Activated CD4-positive, alpha-beta T cell treated with anti-CD3 and anti-CD28 coated beads, Interleukin-2, amount 50 U/mL, for 4 hours (primary cell): ENCODE results near the gene RPRD1A.
"Not testable (repeated sequence)": the region's sequence is repeated elsewhere in the genome, so short reads cannot be mapped to it uniquely, and the experiment has no call there.

ENCODE experiments used
- DNase-seq, 2 experiments: peaks; one replicate each; pipeline ENCODE4 v3.0.0-alpha.2; 2020

The RPRD1A gene

DNA sequence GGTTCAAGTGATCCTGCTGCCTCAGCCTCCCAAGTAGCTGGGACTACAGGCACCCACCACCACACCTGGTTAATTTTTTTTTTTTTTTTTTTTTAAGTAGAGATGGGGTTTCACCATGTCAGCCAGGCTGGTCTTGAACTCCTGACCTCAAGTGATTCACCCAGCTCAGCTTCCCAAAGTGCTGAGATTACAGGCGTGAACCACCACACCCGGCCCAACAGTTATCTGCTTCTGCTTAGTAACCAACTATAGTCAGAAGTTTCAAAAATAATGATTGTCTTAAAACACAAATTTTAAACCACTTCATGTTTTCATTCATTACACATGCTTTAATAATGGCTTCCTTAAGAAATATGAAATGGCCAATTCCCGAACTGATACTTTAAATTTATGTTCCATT is 43.1 kb downstream of the RPRD1A start:
- not testable (repeated sequence) for DNase-seq

DNA sequence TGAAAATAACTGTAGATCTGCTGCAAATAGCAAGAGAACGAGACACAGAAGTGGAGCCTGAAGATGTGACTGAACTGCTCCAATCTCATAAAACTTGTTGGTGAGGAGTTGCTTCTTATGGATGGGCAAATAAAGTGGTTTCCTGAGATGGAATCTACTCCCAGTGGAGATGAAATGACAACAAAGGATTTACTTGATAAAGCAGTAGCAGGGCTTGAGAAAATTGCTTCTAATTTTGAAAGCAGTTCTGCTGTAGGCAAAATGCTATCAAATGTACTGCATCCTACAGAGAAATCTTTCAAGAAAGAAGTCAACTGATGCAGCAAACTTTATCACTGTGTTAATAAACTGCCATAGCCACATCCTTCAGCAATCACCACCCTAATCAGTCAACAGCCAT is 44.0 kb downstream of the RPRD1A start:
- DNase-seq, result no peak

DNA sequence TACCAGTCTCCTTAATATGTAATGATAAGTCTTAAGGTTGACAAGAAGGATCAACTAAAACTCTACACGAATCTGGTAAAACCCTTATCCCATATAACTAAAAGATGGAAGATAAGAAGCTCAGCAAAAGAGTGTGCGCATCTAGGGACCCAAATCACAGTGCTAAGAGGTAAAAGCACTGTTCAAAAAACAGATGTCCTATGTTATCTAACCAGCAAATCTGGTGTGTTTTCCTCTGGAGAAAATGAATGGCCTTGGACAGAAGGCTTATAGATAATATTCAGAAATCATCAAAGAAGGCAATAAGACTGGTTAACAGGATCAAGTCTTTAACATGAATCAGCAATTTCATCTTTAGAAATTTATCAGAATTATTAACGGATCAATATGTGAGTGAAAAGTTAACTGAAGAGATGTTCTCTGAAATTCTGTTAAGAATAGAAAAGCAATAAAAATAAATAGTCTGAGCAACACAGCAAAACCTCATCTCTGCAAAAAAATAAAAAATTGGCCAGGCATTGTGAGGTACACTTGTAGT is 47.1 kb downstream of the RPRD1A start:
- DNase-seq, result no peak

DNA sequence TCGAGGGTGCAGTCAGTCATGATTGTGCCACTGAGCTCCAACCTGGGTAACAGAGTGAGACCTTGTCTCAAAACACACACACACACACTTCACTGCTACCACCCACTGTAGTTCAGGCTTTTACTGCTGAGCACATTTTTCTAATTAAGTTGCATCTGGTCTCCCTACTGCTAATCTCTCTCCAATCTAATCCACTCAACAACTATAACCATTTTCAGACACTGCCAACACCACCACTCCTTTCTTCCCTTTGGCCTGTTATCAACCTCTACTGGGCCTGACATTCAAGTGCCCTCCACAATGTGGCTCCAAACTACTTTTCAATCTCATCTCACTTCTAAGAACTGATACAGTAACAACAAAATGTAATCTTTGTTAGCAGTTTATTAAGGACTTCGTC is 50.1 kb downstream of the RPRD1A start:
- DNase-seq, result no peak

DNA sequence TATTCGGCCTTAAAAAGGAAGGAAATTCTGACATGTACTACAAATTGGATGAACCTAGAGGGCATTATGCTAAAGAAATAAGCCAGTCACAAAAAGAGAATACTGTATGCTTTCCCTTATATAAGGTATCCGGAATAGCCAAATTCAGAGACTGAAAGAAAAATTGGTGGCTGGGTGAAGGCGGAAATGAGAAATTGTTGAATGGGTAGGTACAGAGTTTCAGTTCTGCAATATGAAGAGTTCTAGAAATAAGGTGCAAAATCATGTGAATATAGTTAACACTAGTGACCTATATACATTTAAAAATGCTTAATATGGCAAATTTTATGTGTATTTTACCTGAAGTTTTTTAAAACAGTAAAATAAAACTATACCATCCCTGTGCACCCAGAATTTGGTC is 51.7 kb downstream of the RPRD1A start:
- no peak for DNase-seq

DNA sequence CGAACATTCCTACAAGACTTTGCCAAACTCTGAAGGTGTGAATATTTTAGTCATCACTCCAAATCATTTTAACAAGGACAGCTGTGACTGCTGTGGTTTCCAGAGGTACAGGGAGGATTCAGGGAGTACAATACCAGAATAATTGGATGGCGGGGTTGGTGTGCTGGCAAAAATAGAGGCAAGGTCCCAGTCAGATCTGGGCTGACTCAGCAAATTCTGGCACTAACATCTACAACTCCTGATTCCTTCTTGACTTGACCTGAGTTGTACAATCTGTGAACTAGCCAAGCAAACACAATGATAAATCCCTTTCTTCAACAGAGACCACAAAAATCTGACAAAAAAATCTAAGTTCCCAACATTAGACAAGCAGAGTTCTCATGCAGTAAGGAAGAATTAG is 54.5 kb downstream of the RPRD1A start:
- DNase-seq, result no peak

DNA sequence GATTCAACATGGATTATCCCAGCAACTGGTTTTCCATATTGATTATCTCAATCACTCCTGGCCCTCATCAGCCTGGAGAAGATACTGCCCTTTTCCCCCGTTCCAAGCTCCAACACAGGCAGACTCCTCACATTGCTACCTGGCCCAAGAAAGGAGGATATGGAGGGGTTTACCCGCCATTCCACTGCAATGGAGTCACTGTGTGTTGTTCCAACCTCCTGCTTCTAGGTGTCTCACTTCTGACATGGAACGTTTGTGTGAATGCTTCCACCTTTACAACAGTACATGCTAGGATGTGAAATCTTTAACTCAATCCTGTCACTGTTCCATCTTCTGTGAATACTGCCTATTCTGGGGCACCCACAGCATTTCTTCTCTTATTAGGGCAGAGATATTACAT is 58.1 kb downstream of the RPRD1A start:
- no peak for DNase-seq

DNA sequence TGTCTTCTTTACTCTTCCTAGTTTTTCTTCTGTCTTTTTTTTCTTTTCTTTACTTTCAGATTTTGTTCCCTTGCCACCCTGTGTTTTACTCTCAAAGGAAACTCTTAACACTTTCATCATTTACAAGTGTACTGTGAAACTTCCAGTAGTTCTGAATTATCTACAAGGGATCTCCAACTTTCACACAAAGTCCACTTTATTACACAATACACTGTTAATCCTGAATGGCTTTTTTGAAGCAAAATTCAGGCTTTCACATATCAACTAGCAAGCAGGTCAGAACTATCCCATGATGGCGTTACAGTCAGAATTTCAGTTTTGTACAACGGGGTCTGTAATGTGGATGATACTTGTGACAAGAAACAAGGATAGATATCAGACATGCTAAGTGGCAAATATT is 60.4 kb downstream of the RPRD1A start:
- DNase-seq, result no peak

DNA sequence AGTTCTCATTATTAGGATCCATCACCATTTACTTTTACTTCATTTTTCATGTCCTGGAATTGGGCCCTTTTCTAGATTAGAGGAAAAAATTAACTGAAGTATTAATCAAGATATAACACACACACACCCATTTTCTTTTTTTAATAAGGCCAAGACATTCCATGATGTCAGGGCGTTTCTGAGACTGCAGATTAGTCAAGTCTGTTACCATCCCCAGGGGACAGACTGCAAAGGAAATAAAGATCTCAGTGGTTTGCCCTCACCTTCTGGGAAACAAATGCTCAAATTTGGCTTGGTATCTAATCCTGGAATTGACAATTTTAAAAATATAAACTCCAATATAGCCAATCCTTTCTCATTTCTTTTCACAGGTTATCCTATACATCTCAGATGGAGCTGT is 67.4 kb downstream of the RPRD1A start:
- DNase-seq, result no peak

DNA sequence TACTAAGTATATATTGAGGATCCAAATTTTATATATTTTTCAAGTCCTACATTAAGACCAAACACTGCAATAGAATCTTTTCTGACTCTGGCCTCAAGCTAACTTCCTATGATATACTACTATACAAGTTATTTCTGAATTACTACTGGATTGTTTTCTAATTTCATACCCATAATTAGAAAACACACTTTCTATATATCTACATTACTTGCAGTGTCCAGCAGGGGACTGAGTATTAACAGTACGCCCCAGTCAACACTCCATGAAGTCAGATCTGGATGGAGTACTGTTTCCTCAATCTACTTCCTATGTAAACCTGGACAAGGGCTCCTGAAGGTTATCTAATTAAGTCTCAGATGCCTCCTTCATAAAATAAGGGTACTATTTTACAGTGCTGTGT is 68.4 kb downstream of the RPRD1A start:
- no peak for DNase-seq

DNA sequence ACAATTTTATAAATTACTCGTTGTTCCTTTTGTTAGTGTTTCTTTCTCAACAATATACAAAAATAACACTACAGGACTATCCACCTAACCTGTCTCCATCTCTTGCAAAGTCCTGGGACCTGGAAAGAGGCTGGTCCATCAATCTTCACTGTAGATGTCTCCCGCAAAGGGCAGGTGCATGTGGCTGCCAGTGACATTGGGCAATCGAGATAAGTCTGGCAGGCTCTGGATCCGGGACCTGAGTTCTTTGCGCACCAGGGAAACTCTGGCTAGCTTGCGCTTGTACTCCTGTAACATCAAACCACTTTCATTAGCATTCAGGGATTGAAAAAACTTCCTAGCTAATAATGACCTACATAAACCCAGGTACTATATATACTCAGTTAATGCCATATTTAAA is 74.3 kb downstream of the RPRD1A start:
- DNase-seq, result no peak

DNA sequence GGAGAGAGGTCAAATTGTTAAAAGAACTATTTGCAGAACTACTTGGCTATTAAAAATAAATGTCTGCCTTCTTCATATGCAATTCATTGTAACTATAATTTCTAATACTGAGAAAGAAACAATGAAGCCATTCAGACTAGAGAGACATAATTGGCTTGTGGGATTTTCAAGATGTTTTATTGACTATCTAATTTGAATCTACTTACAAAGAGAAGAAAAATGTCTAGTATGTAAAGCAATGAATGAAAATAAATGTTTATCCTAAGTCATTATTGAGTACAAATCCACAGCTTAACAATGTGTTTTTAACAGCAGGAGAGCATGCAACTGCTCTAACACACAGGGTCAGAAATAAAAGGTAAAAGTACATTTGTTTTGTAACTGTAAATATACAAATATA is 75.7 kb downstream of the RPRD1A start:
- DNase-seq, result no peak

DNA sequence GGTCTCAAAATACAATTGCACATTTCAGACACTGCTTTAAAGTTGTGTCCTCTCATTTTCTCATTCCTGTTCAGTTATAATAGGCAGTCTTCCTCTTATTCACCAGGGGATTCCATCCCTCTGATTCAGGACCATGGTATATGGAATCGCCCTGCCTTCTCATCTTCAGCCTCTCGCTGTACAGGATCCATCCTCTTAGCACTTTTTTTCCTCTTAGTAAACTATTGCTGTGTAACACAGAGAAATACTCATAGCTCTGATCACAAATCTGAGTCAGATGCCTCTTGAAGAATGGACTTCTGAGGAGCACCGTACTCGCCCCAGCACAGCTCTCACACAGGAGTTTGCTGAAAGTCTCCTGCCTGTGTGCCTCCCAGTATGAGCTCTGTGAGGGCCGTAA is 83.5 kb downstream of the RPRD1A start:
- no peak for DNase-seq

DNA sequence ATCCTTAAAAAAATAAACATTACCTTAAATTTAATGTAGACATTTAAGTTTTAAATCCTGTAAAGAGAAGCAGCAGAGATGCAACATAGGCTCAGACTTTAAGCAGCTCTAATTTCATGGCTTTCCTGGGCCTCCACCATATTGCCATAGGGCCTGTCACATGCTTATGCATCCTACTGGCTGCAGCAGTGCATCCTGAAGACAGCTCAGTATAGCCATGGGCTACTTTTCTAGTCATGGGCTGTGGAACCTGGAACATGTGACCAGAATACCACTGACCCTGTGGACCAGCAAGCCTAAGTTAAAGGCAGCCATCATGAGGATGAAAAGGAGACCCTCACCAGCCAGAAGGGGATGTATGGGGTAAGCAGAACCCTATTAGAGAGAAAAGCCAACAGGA is 84.2 kb downstream of the RPRD1A start:
- no peak for DNase-seq

DNA sequence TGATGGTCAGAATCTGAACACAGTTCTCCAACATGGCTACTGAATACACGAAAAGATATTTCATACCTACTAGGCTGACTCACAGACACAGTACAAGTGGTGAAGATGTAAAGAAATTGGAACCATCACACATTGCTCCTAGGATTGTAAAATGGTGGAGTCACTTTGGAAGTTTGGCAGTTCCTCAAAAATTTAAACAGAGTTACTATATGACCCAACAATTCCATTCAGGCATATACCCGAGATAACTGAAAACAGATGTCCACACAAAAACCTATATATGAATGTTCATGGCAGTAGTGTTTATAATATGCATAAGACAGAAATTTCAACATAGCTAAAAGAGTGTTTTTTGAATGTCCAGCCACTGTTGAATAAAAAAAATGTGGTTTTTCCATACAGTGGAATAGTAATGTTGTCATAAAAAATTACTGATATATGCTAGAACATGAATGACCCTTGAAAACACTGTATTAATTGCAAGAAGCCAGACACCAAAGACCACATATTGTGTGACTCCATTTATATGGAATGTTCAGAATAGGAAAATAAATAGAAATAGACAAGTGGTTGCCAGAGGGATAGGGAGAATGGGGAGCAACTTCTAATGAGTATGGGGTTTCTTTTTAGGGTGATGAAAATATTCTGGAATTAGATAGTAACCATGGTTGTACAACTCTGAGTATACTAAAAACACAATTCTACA is 84.8 kb downstream of the RPRD1A start:
- DNase-seq, result no peak

DNA sequence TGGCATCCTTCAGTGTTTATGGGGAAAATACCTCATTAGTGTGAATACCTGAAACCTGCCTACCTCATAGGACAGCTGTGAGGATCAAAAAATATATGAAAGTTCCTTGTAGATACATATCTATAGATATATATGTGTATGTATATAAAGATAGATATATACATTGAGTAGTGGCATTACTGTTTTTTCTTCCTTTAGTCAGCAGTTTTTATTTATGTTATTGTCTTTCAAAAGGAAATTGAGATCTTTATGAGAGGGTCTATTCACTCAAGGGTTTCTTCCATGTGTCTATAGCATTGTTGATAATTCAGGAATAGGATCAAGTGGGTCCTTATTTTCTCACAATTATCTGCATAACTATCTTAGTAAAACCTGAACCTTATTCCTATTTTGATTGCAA is 88.2 kb downstream of the RPRD1A start:
- no peak for DNase-seq

DNA sequence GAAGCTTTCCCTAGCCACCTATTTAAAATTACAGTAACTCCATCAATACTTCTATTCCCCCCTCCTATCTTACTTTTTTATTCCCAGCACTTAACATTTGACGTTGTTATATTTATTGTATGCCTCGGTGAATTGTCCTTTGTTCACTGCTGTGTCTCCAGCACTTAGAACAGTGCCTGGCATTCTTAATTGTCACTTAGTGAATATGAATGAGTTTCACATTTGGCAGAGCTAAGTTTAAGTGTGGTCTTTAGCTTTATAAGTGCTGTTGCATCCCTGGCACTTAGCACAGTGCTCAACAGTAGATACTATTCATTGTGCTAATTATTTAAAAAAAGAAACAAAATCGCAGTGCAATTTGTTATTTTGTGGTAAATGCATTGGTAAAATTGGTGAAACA is 93.2 kb downstream of the RPRD1A start:
- no peak for DNase-seq

DNA sequence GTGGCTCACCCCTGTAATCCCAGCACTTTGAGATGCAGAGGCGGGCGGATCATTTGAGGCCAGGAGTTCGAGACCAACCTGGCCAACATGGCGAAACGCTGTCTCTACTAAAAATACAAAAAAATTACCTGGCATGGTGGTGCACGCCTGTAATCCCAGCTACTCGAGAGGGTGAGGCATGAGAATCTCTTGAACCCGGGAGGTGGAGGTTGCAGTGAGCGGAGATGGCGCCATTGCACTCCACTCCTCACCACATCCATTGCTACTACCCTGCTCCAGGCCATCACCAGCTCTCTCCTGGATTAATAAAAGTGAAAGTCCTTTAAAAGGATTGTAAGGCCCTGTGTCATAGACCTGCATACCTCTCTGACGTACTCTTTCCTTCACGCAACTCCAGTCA is 93.7 kb downstream of the RPRD1A start:
- DNase-seq, result no peak

DNA sequence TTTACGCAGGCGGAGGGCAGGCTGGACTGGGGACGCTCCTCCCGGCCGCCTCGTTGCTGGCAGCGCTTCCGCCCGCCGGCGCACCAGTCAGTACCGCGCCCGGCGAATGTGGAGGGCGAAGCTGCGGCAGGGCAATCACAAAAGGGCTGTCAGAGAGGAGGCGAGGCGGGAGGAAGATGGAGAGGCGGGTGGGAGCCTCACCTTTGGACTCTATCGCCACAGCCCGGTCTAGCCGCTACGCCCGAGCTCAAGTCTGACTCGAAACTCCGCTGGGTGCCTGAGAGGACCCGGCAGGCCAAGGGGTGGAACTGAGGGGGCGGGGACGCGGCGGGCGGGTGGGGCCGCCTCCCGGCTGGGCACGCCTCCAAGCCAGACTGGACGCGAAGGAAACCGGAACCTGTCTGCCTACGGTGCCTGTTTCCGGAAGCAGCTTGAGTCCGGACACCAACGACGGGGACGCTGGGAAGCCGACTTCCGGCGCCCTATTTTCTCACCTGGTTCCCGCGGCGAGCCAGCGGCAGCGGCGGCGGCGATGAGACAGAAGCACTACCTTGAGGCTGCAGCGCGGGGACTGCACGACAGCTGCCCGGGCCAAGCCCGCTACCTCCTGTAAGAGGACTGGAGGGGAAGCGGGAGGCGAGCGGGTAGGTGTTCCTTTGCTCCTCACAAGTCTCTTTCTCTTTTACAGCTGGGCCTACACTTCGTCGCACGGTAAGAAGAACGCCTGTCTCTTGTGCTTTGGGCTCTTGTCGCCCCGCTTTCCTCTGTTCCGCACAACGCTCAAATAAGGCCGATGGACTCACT is 95.0 kb downstream of the RPRD1A start, which contains the start of gene RMP24:
TSS of gene RMP24 (plus strand) at position 483 of the 804 bp plus-strand sequence.
- DNase-seq, result peak; percentile 92 to 93

DNA sequence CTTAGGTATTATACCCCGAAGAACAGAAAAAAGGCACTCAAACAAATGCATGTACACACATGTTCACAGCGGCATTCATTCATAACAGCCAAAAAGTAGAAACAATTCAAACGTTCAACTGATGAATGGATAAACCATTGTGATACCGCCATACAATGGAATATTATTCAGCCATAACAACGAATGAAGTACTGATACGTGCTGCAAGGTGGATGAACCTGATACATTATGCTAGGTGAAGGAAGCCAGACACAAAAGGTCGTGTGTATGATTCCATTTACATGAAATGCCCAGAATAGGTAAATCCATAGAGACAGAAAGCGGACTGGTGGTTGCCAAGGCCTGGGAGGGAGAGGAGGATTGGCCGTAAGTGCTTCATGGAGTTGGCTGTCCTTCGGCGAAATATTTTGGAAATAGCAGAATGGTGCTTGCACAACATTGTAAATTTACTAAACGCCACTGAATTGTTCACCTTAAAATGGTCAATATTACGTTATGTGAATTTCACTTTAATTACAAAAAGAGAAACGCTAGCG is 95.6 kb downstream of the RPRD1A start:
- no peak for DNase-seq

DNA sequence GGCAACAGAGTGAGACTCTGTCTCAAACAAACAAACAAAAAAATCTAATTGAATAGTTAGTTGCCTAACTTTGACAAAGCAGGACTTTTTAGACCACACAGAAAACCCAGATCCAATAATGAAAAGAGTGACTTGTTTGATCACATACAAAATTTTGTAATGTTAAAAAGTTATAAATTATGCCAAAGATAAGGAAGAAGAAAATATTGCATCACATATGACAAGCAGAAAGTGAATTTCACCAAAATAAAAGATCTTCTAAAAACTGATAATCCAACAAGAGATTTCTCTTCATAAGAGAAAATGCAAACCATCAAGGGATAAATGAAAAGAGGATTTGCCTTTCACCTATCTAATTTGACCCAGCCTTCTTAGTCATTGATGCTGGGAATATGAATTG is 97.7 kb downstream of the RPRD1A start:
- DNase-seq, result no peak

DNA sequence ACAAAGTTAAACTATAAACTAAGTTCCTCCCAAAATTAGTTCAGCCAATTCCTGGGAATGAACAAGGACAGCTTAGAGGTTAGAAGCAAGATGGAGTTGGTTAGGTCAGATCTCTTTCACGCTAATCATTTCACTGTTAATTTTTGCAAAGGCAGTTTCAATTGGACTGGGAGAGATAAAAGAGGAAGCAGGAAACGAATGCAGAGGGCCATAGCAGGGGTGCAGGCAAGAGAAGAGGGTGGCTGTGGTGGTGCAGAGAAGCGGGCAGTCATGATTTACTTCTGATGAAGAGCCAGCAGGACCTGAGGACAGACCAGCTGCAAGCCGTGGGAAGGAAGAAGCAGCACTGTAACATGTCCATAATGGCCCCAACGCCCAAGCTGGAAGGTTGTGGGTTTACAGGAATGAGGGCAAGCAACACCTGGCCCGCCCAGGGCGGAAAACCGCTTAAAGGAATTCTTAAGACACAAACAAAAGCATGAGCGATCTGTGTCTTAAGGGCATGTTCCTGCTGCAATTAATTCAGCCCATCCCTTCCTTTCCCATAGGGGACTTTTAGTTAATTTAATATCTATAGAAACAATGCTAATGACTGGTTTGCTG is 99.0 kb downstream of the RPRD1A start:
- DNase-seq, result no peak

DNA sequence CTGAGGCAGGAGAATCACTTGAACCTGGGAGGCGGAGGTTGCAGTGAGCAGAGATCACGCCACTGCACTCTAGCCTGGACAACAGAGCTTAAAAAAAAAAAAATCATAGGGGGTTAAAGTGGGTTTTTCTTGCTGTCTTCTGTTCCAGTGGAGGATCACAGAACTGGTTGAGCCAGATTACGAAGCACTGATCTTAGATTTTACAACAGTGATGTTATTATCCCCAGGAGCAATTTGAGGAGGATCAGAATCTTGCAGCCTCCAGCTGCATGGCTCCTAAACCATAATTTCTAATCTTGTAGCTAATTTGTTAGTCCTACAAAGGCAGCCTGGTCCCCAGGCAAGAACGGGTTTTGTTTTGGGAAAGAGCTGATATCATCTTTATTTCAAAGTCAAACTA is 99.5 kb downstream of the RPRD1A start:
- not testable (repeated sequence) for DNase-seq

DNA sequence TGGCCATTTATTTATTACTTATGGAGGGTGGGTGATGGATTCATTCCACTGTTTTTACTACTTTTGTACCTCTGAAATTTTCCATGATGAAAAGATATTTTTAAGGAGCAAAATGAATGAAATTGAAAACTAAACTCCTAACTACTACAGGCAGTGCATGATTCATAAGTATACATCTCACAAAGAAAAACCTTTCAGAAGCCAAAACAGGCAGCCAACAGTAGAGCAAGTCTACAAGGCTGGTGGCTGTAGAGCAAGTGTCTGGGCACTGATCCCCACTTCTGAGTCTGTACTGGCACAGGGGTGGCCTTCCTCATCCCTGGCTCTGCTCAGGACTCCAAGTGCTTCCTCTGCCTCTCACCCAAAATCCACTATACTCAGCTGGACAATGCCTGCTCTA is 103.0 kb downstream of the RPRD1A start:
- DNase-seq, result no peak
